DND-41 (cell line): ENCODE results near the gene GHITM.
"Not testable (repeated sequence)": the region's sequence is repeated elsewhere in the genome, so short reads cannot be mapped to it uniquely, and the experiment has no call there.

Experiments
- ATAC-seq: fragments of 200-7000 bp; cut with Tn5 transposase; 3 replicates; pipeline ENCODE4 v1.9.1; 2021; ENCODE audit warnings: low read depth; ENCODE audit not compliant: insufficient read depth
- DNase-seq: peaks from one replicate; pipeline ENCODE4 v3.0.0-alpha.2; 2020
- H2AFZ ChIP-seq: 2 replicates; pipeline ENCODE4 v1.6.0; 2012; ENCODE audit warnings: low read depth, low read length
- H3K27ac ChIP-seq: 2 replicates; pipeline ENCODE4 v1.5.1; 2012; ENCODE audit warnings: low read length, inconsistent platforms
- H3K27me3 ChIP-seq: fragments of 200-600 bp; sonication (generic); 2 replicates; pipeline ENCODE4 v1.6.0; 2012; ENCODE audit warnings: low read length, mild to moderate bottlenecking, inconsistent platforms; ENCODE audit not compliant: insufficient read depth, poor library complexity
- H3K36me3 ChIP-seq: 2 replicates; pipeline ENCODE4 v1.5.1; 2012; ENCODE audit warnings: low read length, inconsistent platforms; ENCODE audit not compliant: insufficient read depth
- H3K4me1 ChIP-seq: 2 replicates; pipeline ENCODE4 v1.5.1; 2012; ENCODE audit warnings: mild to moderate bottlenecking, low read length; ENCODE audit not compliant: insufficient read depth
- H3K4me2 ChIP-seq: 2 replicates; pipeline ENCODE4 v1.6.0; 2012; ENCODE audit warnings: mild to moderate bottlenecking, moderate library complexity, low read length, inconsistent platforms; ENCODE audit not compliant: insufficient read depth
- H3K4me3 ChIP-seq, 2 experiments: fragments of 200-600 bp in 1 of 2; shearing (Covaris generic) in 1 of 2; 2 replicates each; pipeline ENCODE4 v1.5.1; 2012 to 2016; ENCODE audit warnings: inconsistent platforms in 2 of 2, low read length in 2 of 2, mild to moderate bottlenecking in 2 of 2, low read depth in 1 of 2, moderate library complexity in 1 of 2
- H3K79me2 ChIP-seq: 2 replicates; pipeline ENCODE4 v1.6.0; 2012; ENCODE audit warnings: low read length, inconsistent platforms; ENCODE audit not compliant: insufficient read depth
- H3K9ac ChIP-seq: 2 replicates; pipeline ENCODE4 v1.6.0; 2012; ENCODE audit warnings: low read depth, mild to moderate bottlenecking, inconsistent platforms, low read length, moderate library complexity
- H3K9me3 ChIP-seq: 2 replicates; pipeline ENCODE4 v1.5.1; 2012; ENCODE audit warnings: low read length, moderate library complexity, mild to moderate bottlenecking, inconsistent platforms; ENCODE audit not compliant: insufficient read depth, severe bottlenecking
- H4K20me1 ChIP-seq: 2 replicates; pipeline ENCODE4 v1.6.0; 2012; ENCODE audit warnings: low read length; ENCODE audit not compliant: insufficient read depth
- EZH2 ChIP-seq: IDR thresholded peaks from 3 replicates; pipeline ENCODE4 v1.6.1; 2012; ENCODE audit warnings: borderline replicate concordance, low read depth, mild to moderate bottlenecking, moderate library complexity, low read length, inconsistent platforms; ENCODE audit not compliant: severe bottlenecking
- TF ChIP-seq, protein P1 (sequence below): IDR thresholded peaks from 2 replicates; pipeline ENCODE4 v1.5.1; 2012; ENCODE audit warnings: borderline replicate concordance, low read length, moderate library complexity, mild to moderate bottlenecking; ENCODE audit not compliant: poor library complexity, severe bottlenecking; ENCODE audit errors: extremely low read depth

The GHITM gene

DNA sequence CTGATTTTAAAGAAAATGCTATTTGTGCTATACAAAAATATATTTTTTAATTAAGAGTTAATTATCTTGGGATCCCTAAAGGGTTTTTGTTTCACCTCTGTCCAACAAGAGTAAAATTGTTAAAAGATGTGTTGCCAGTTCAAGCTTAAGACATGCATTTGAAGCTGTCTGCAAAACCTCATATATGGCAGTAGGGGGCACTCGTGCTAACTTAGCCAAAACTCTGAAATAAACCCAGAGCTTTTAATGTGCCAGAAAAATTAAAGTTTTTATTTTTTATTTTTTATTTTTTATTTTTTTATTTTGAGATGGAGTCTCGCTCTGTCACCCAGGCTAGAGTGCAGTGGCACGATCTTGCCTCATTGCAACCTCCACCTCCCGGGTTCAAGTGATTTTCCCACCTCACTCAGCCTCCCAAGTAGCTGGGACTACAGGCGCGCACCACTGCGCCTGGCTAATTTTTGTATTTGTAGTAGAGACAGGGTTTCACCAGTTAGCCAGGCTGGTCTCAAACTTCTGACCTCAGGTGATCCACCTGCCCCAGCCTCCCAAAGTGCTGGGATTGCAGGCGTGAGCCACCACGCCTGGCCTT, 8.8 kb downstream of the GHITM start:
- H3K9me3 ChIP-seq, H3K79me2 ChIP-seq, DNase-seq, H3K4me3 ChIP-seq, H3K9ac ChIP-seq, H3K27ac ChIP-seq, H3K27me3 ChIP-seq, H4K20me1 ChIP-seq, H3K4me1 ChIP-seq, H3K4me2 ChIP-seq, H2AFZ ChIP-seq: not testable (repeated sequence)
- TF ChIP-seq, protein P1, sequence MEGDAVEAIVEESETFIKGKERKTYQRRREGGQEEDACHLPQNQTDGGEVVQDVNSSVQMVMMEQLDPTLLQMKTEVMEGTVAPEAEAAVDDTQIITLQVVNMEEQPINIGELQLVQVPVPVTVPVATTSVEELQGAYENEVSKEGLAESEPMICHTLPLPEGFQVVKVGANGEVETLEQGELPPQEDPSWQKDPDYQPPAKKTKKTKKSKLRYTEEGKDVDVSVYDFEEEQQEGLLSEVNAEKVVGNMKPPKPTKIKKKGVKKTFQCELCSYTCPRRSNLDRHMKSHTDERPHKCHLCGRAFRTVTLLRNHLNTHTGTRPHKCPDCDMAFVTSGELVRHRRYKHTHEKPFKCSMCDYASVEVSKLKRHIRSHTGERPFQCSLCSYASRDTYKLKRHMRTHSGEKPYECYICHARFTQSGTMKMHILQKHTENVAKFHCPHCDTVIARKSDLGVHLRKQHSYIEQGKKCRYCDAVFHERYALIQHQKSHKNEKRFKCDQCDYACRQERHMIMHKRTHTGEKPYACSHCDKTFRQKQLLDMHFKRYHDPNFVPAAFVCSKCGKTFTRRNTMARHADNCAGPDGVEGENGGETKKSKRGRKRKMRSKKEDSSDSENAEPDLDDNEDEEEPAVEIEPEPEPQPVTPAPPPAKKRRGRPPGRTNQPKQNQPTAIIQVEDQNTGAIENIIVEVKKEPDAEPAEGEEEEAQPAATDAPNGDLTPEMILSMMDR: peak; percentile 70
- peaks cover 93% of the 10 kb centered on the region for H3K36me3 ChIP-seq
- ATAC-seq: peak; percentile 74; the same call in 2 of the 3 replicates

DNA sequence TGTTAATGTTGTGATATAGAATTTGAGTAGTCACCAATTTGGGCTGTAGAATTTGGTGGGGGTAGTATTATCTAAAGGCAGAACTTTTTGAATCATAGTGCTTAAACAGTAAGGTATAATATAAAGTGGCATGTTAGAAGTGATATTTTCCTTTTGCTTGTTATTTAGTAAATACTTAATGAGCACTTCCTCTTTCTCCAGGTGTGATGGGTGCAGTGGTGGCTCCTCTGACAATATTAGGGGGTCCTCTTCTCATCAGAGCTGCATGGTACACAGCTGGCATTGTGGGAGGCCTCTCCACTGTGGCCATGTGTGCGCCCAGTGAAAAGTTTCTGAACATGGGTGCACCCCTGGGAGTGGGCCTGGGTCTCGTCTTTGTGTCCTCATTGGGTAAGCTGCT, 10.5 kb downstream of the GHITM start:
- H4K20me1 ChIP-seq: no peaks in the 10 kb centered on the region; the same call in 1 of the 2 replicates
- H3K4me3 ChIP-seq: no peak overlapping the region
- DNase-seq (no peak), ATAC-seq (no peak)
- TF ChIP-seq EZH2: no peak
- TF ChIP-seq, protein P1: no peak
- no peak overlapping the region for H2AFZ ChIP-seq
- H3K9ac ChIP-seq: no peak overlapping the region
- H3K36me3 ChIP-seq: peaks cover 91% of the 10 kb centered on the region
- no peaks in the 10 kb centered on the region for H3K79me2 ChIP-seq
- H3K27ac ChIP-seq: no peak overlapping the region
- H3K27me3 ChIP-seq: no peaks in the 10 kb centered on the region
- no peaks in the 10 kb centered on the region for H3K9me3 ChIP-seq
- no peaks in the 10 kb centered on the region for H3K4me1 ChIP-seq
- no peak overlapping the region for H3K4me2 ChIP-seq

DNA sequence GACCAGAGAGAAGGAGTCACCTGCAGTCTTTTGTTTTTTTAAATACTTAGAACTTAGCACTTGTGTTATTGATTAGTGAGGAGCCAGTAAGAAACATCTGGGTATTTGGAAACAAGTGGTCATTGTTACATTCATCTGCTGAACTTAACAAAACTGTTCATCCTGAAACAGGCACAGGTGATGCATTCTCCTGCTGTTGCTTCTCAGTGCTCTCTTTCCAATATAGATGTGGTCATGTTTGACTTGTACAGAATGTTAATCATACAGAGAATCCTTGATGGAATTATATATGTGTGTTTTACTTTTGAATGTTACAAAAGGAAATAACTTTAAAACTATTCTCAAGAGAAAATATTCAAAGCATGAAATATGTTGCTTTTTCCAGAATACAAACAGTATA, 13.5 kb downstream of the GHITM start:
- Histone ChIP-seq H3K4me2 (no peak overlapping the region), H3K79me2 (no peaks in the 10 kb centered on the region), H2AFZ (no peak overlapping the region), H3K9me3 (no peaks in the 10 kb centered on the region), H4K20me1 (no peaks in the 10 kb centered on the region; the same call in 1 of the 2 replicates), H3K36me3 (peaks cover 66% of the 10 kb centered on the region), H3K4me1 (no peaks in the 10 kb centered on the region), H3K27ac (no peak overlapping the region), H3K9ac (no peak overlapping the region), H3K4me3 (no peak overlapping the region), H3K27me3 (no peaks in the 10 kb centered on the region)
- ATAC-seq (no peak), DNase-seq (no peak)
- TF ChIP-seq EZH2: no peak
- TF ChIP-seq, protein P1: no peak

DNA sequence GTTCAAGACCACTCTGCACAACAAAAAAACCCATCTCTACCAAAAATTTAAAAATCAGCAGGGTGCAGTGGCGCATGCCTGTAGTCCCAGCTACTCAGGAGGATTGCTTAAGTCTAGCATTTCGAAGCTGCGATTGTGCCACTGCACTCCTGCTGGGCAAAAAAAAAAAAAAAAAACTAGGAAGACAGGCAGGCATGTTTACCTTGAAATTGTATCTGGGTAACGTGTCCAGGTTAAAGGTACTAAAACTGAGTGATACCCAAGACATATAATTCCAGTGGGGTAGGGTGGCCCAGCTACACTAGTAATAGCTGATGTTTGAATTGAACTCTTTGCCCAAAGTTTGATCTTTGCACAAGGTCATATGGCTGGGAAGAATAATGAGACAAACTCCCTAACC, 16.2 kb downstream of the GHITM start:
- H3K9me3 ChIP-seq: no peaks in the 10 kb centered on the region
- no peaks in the 10 kb centered on the region for H3K4me1 ChIP-seq
- H3K9ac ChIP-seq: no peak overlapping the region
- H3K27ac ChIP-seq: no peak overlapping the region
- H3K36me3 ChIP-seq: peaks cover 43% of the 10 kb centered on the region
- no peak overlapping the region for H3K4me3 ChIP-seq
- no peak overlapping the region for H2AFZ ChIP-seq
- no peak for TF ChIP-seq EZH2
- TF ChIP-seq, protein P1: no peak
- ATAC-seq (no peak), DNase-seq (no peak)
- no peaks in the 10 kb centered on the region for H3K79me2 ChIP-seq
- H4K20me1 ChIP-seq: no peaks in the 10 kb centered on the region
- H3K4me2 ChIP-seq: no peak overlapping the region
- H3K27me3 ChIP-seq: peaks cover 3% of the 10 kb centered on the region
